Measurements from ENCODE around the gene TP53TG5.
"Not testable (repeated sequence)": the region's sequence is repeated elsewhere in the genome, so short reads cannot be mapped to it uniquely, and the experiment has no call there.

TP53TG5 gene

GRCh38 chr20:45363611-45364492 is 14.3 kb downstream of the TP53TG5 start:
- no peak for DNase-seq

DNA sequence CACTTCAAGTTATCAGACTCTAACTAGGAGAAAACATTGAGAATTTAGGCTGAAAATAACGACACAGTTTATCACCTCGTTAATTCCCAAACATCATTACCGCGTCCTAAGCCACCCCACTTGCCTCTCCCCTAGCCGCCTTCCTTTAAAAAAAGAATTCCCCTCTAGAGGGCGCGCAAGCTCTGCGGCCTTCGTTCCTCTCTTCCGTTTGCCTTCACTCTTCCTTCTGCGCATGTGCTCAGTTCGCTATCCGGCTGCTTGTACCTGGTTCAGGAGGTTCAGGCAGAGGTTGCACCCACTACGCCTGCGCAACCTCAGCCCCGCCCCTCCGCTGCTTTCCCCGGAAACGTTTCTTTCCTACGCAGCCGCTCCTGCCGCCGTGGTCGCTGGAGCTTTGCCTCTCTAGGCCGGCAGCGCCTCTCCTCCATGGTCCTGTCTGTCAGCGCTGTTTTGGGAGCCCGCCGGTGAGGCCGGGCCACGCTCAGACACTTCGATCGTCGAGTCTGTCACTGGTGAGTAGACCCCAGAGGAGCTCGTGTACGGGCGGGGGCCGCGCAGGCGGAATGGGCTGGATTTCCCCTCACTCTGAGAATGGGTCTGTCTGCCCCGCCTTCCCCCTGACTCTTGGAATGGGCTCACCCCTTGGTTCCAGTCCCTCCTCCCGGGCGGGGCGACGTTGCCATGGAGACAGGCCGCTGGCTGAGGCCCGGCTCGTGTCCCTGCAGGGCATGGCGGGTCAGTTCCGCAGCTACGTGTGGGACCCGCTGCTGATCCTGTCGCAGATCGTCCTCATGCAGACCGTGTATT is 15.1 kb downstream of the TP53TG5 start, which contains the start of gene SYS1:
Gene SYS1 (plus strand): TSS at position 353 of the 807 bp plus-strand sequence. CDS start 376 bp downstream, at position 729.
- peak; percentile 100 for DNase-seq

- no peak for DNase-seq
Observed at GRCh38 chr20:45361793-45362192, 16.3 kb downstream of the TP53TG5 start.

GRCh38 chr20:45359406-45360148 is 18.5 kb downstream of the TP53TG5 start:
- no peak for DNase-seq

- no peak for DNase-seq
Observed at GRCh38 chr20:45359069-45359405, 19.1 kb downstream of the TP53TG5 start.

GRCh38 chr20:45358282-45359068 is 19.6 kb downstream of the TP53TG5 start:
- DNase-seq: no peak

DNA sequence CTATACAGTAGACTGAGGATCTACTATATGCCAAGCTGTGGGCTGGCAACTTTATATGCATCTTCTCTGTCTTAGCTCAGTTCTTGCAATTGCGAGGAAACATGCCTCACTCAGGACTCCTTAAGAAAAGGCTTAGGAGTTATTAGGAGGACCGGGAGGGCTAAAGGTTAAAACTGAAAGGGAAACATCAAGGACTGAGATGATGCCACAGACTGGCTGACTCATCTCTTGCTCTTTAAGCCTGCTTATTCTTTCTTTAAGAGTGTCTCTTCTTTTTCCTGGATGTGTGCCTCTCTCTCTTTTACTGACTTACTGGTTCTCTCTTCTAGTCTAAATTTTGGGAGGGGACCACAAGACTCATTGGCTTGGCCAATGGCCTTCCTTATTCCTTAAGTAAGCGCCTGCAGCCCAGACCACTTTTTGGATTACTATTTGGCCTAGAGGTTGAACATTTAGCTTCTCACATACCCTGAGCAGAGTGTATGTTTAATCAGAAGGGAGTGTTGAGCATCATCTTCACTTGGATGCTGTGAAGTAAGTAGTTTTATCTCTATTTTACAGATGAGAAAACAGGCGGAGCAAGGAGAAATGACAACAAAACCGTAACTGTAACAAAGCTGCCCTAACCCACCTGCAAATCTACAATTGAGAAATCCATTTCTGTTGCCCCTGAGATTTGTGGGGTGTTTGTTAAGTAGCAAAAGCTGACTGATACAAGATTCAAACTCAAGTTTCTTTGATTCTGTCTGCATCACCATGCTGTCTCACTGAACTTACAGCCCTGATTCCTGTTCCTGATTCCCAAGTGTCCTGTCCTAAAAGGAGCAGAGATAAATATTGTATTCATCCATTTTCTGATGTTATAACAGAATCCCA is 22.7 kb downstream of the TP53TG5 start:
- no peak for DNase-seq

- DNase-seq: no peak
Observed at GRCh38 chr20:45354423-45355208, 23.5 kb downstream of the TP53TG5 start.

DNA sequence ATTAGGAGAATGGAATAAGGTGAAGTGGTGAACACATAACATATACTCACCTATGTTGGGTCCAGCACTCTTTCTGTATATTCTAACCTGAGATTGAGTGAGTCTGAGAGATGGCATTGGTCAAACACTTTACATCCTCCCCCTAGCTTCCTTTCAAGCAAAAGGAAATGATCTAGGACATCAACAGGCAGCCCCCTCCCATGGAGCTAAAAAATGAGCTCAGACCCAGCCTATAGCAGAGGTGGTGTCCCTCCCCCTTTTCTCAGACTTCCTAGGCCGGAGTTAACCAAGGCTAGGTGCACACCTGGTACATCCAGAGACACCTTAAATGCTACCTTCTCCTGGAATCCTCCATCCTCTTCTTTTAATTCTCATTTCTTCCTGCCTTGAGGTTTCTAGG is 24.4 kb downstream of the TP53TG5 start:
- no peak for DNase-seq

DNA sequence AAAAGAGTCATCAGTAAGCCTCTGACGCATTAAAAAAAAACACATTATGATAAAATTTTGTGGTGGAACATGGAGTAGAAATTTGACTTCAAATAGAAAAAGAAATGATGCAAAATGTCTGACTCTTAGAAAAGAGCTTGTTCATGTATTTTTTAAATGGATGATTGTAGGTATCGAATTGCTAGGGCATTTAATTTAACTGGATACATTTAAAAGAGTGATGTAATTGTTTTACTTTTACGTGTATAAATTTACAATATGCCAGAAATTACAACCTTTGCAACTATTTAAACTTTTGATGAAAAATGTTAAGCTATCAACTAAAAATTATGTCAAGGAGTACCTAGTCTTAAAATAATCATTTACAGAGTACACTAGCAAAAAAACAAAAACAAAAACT is 25.4 kb downstream of the TP53TG5 start:
- DNase-seq: no peak

DNA sequence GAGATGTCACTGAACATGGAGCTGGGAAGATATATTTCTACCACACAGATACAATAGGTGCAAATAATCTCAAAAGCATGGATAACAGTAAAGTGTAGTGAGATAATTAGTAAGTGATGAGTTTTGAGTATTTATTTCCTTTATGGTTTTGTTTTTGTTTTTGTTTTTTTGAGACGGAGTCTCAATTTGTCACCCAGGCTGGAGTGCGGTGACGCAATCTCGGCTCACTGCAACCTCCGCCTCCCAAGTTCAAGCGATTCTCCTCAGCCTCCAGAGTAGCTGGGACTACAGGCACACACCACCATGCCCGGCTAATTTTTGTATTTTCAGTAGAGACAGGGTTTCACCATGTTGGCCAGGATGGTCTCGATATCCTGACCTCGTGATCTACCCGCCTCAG is 27.3 kb downstream of the TP53TG5 start:
- DNase-seq: not testable (repeated sequence)

DNA sequence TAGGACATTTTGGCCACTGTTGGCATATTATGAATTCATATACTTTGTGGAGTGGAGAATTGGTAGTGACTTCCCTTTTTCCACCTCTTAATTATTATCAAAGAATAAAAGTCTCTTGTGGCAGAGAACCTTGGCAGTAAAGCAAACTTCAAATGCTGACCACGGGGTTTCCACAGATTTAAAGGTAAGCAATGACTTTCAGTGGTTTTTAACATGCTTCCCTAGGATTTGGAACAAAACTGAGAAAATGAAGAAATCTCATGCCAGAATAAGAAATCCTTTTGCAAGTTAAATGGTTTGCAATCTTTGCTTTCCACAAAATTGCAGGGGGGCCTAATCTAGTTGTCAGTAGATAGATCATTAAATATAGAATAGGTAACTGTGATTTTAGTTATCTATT is 27.9 kb downstream of the TP53TG5 start:
- DNase-seq: no peak

DNA sequence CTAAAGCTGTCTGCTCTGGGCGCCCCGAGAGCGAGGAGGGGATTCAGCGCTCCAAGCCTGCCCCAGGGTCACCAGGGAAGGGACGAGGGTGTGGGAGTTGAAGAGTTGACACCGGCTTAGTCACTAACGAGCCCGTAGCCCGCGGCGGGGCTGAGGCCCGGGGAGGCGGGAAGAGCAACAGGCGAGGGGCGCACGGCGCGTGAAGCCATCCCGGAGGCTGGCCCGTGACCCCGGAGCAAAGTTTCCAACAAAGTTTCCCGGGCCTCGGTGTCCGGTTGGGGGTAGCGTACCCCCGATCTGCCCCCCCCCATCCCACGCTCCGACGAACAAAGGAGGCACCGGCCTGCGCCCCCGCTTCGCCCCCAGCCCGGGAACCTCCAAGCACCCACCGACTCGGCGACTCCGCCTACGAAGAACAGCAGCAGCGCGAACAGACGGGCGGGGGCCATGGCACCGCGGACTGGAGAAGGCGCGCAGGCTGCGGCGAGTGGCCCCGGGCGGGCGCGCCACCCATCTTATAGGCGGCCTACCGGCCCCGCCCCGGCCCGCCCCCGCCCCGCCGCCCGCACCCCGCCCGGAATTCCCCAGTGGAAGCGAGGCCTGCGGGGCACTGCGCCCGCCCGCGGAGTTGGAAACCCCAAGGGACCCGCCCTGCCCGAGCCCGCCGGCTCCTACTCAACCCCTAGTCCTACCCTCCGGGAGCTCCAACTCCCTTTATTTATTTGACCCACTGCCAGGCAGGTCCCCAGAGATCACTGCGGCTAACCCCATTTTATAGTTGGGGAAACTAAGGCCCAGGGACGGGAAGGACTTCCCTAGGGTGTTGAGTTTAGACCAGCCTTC is 30.0 kb downstream of the TP53TG5 start, which contains the start of gene SDC4:
Gene SDC4 (minus strand): TSS at position 489 of the 843 bp plus-strand sequence. CDS start 40 bp downstream, at position 449.
- peak; percentile 75 for DNase-seq

GRCh38 chr20:45347297-45347935 is 30.7 kb downstream of the TP53TG5 start:
- DNase-seq: peak; percentile 42

- no peak for DNase-seq
Observed at GRCh38 chr20:45346851-45347250, 31.3 kb downstream of the TP53TG5 start.

GRCh38 chr20:45346291-45346718 is 31.8 kb downstream of the TP53TG5 start:
- no peak for DNase-seq

DNA sequence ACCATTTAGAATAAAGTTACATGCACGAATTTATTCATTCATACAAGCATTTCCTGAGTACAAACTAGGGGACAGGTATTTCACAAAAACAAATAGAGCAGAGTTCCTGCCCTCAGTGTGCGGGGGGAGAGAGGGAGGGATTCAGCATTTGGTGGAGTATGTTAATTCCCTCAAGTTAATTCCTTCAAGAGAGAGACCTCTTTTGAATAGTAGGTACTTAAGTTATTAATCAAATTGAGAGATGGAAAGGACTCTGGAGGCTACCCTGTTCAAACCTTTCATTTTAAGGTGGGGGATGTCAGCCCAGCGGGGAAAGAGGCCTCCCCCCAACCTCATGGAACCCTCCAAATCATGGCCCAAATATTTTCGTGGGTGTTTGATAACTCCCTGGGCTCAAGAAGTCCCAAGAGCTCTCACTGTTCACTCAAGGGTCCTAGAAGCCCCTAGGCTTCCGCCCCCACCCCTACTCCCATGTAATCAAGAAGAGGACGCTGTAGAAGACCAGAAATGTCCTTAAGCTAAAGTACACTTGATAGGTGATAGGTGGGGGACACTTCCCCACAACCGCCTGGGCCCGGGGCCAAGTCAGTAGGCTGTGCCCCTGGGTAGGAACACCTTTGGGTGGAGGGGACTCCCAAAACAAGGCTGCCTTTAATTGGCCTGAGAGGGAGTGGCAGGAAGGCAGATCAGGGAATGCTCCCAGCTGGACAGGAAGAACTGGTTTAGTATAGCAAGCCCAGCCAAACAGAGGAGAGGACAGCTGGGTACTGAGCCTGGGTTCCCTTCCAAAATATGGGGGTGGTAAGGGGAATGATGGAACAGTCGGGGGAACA is 32.8 kb downstream of the TP53TG5 start:
- DNase-seq: peak; percentile 59

All from NCI-H82 (cell line).